IMR-90 (cell line): ENCODE measurements around the gene FRMD4B. TPM values are rescaled to one million over a fixed set of nuclear protein-coding genes. Genes with fewer than 3 reads are reported as not detected.

Experiments
- ATAC-seq: fragments of 200-7000 bp; cut with Tn5 transposase; 2 replicates; pipeline ENCODE4 v1.9.1; 2020; ENCODE audit warnings: low read depth, mild to moderate bottlenecking, moderate library complexity
- BruUV-seq: library from RNA; stranded (reverse); fragments of 400-500 nt; replicated peaks from 2 replicates; lab custom pipeline; 2021; lab: Mats Ljungman, UMichigan
- CTCF ChIA-PET: fragments of 300-600 bp; formaldehyde crosslinking; extraction: SDS; loops from one replicate; lab custom pipeline; 2021; ENCODE audit warnings: antibody characterized with exemption; lab: Yijun Ruan, JAX
- POLR2A ChIA-PET: fragments of 300-600 bp; sonication (Branson Sonifier 250); formaldehyde crosslinking; loops from one replicate; lab custom pipeline; 2022; ENCODE audit warnings: antibody characterized with exemption; ENCODE audit not compliant: unreplicated experiment; lab: Charles Lee
- DNase-seq: peaks from one replicate; pipeline ENCODE4 v3.0.0; 2013
- H2AFZ ChIP-seq: replicated peaks from 2 replicates; pipeline ENCODE3; 2013; ENCODE audit warnings: low read length, mild to moderate bottlenecking; ENCODE audit not compliant: poor library complexity
- H2AK5ac ChIP-seq: 2 replicates; pipeline ENCODE4 v1.6.1; 2013; ENCODE audit warnings: low read depth, low read length, inconsistent platforms
- H2AK9ac ChIP-seq: replicated peaks from 2 replicates; pipeline ENCODE3; 2013; ENCODE audit warnings: mild to moderate bottlenecking, low read depth, low read length, moderate library complexity; ENCODE audit not compliant: poor library complexity
- H2BK120ac ChIP-seq: 2 replicates; pipeline ENCODE4 v1.6.1; 2013; ENCODE audit warnings: low read depth, low read length, inconsistent platforms
- H2BK15ac ChIP-seq: 3 replicates; pipeline ENCODE4 v1.6.1; 2013; ENCODE audit warnings: low read depth, low read length, inconsistent platforms
- H2BK20ac ChIP-seq: 2 replicates; pipeline ENCODE4 v1.6.1; 2013; ENCODE audit warnings: low read depth, mild to moderate bottlenecking, inconsistent platforms, low read length, moderate library complexity
- H2BK5ac ChIP-seq: 2 replicates; pipeline ENCODE4 v1.6.1; 2013; ENCODE audit warnings: mild to moderate bottlenecking, low read depth, low read length, inconsistent platforms; ENCODE audit not compliant: poor library complexity, severe bottlenecking
- H3K14ac ChIP-seq: replicated peaks from 2 replicates; pipeline ENCODE4 v1.6.1; 2013; ENCODE audit warnings: low read depth, low read length, inconsistent platforms
- H3K18ac ChIP-seq: 2 replicates; pipeline ENCODE4 v1.6.1; 2013; ENCODE audit warnings: low read depth, low read length, control low read depth
- H3K23ac ChIP-seq: 2 replicates; pipeline ENCODE4 v1.6.1; 2013; ENCODE audit warnings: low read depth, low read length, inconsistent platforms
- H3K27ac ChIP-seq: 2 replicates; pipeline ENCODE4 v1.5.1; 2013; ENCODE audit warnings: mild to moderate bottlenecking, control low read depth, low read length; ENCODE audit not compliant: insufficient read depth
- H3K27me3 ChIP-seq: 2 replicates; pipeline ENCODE4 v1.6.1; 2013; ENCODE audit warnings: low read length; ENCODE audit not compliant: control insufficient read depth, insufficient read depth
- H3K36me3 ChIP-seq: 2 replicates; pipeline ENCODE4 v1.6.1; 2013; ENCODE audit warnings: low read length, mixed read lengths; ENCODE audit not compliant: control insufficient read depth, insufficient read depth
- H3K4ac ChIP-seq: 2 replicates; pipeline ENCODE4 v1.6.1; 2013; ENCODE audit warnings: low read depth, low read length, inconsistent platforms
- H3K4me1 ChIP-seq: 2 replicates; pipeline ENCODE4 v1.6.1; 2013; ENCODE audit warnings: low read length, mixed read lengths; ENCODE audit not compliant: control insufficient read depth, insufficient read depth
- H3K4me2 ChIP-seq: 2 replicates; pipeline ENCODE4 v1.6.1; 2013; ENCODE audit warnings: low read depth, mild to moderate bottlenecking, control low read depth, low read length, moderate library complexity
- H3K4me3 ChIP-seq: 2 replicates; pipeline ENCODE4 v1.5.1; 2013; ENCODE audit warnings: low read depth, mild to moderate bottlenecking, control low read depth, low read length, moderate library complexity; ENCODE audit not compliant: insufficient read depth
- H3K56ac ChIP-seq: 2 replicates; pipeline ENCODE4 v1.6.1; 2013; ENCODE audit warnings: low read length, inconsistent platforms; ENCODE audit not compliant: insufficient read depth; ENCODE audit errors: extremely low read depth
- H3K79me1 ChIP-seq, 2 experiments: 2 replicates each; pipeline ENCODE4 v1.6.1; 2013; ENCODE audit warnings: low read length in 2 of 2, inconsistent platforms in 1 of 2, low read depth in 1 of 2
- H3K9ac ChIP-seq: 2 replicates; pipeline ENCODE4 v1.6.1; 2013; ENCODE audit warnings: low read depth, low read length, control low read depth
- H3K9me1 ChIP-seq: 2 replicates; pipeline ENCODE4 v1.6.1; 2013; ENCODE audit warnings: low read length, inconsistent platforms; ENCODE audit not compliant: insufficient read depth
- H3K9me3 ChIP-seq: 2 replicates; pipeline ENCODE4 v1.6.1; 2013; ENCODE audit warnings: low read length; ENCODE audit not compliant: control insufficient read depth, insufficient read depth
- H4K20me1 ChIP-seq: 2 replicates; pipeline ENCODE4 v1.6.1; 2013; ENCODE audit warnings: low read length, inconsistent platforms; ENCODE audit not compliant: insufficient read depth
- H4K5ac ChIP-seq: 2 replicates; pipeline ENCODE4 v1.6.1; 2013; ENCODE audit warnings: mild to moderate bottlenecking, low read depth, low read length, control low read depth
- H4K8ac ChIP-seq, 2 experiments: 2 replicates each; pipeline ENCODE4 v1.6.1; 2013; ENCODE audit warnings: low read depth in 2 of 2, low read length in 2 of 2, control low read depth in 1 of 2, inconsistent platforms in 1 of 2
- H4K91ac ChIP-seq: 2 replicates; pipeline ENCODE4 v1.6.1; 2013; ENCODE audit warnings: low read depth, low read length, inconsistent platforms; ENCODE audit not compliant: insufficient read depth
- BHLHE40 ChIP-seq: fragments of 150-350 bp; IDR thresholded peaks from 2 replicates; pipeline ENCODE4 v1.6.1; 2016; ENCODE audit warnings: mild to moderate bottlenecking, low read depth, low read length
- CEBPB ChIP-seq: IDR thresholded peaks from 2 replicates; pipeline ENCODE4 v1.6.1; 2012; ENCODE audit warnings: low read depth, low read length, improper control_type of control experiment
- CHD1 ChIP-seq: IDR thresholded peaks from 2 replicates; pipeline ENCODE4 v1.6.1; 2012; ENCODE audit warnings: low read depth, low read length, improper control_type of control experiment
- CTCF ChIP-seq: conservative IDR thresholded peaks from 2 replicates; pipeline ENCODE4 v1.5.1; 2012; ENCODE audit warnings: mild to moderate bottlenecking, low read depth, low read length, improper control_type of control experiment
- ELK1 ChIP-seq: fragments of 150-350 bp; IDR thresholded peaks from 2 replicates; pipeline ENCODE4 v1.6.1; 2016; ENCODE audit warnings: low read depth, mild to moderate bottlenecking, low read length, moderate library complexity, borderline replicate concordance
- FOS ChIP-seq: fragments of 150-350 bp; IDR thresholded peaks from 2 replicates; pipeline ENCODE4 v1.6.1; 2016; ENCODE audit warnings: low read depth, low read length
- MAZ ChIP-seq: IDR thresholded peaks from 2 replicates; pipeline ENCODE4 v1.6.1; 2012; ENCODE audit warnings: low read depth, mild to moderate bottlenecking, low read length, improper control_type of control experiment, moderate library complexity, borderline replicate concordance
- MXI1 ChIP-seq: IDR thresholded peaks from 2 replicates; pipeline ENCODE4 v1.6.1; 2012; ENCODE audit warnings: low read depth, mild to moderate bottlenecking, low read length, moderate library complexity, borderline replicate concordance
- NFE2L2 ChIP-seq: fragments of 150-350 bp; IDR thresholded peaks from 2 replicates; pipeline ENCODE4 v1.6.1; 2016; ENCODE audit warnings: low read depth, mild to moderate bottlenecking, low read length
- POLR2A ChIP-seq: IDR thresholded peaks from 2 replicates; pipeline ENCODE4 v1.6.1; 2012; ENCODE audit warnings: mild to moderate bottlenecking, low read depth, low read length
- RCOR1 ChIP-seq: IDR thresholded peaks from 2 replicates; pipeline ENCODE4 v1.6.1; 2012; ENCODE audit warnings: mild to moderate bottlenecking, low read length, improper control_type of control experiment; ENCODE audit not compliant: insufficient replicate concordance
- RFX5 ChIP-seq: IDR thresholded peaks from 2 replicates; pipeline ENCODE4 v1.8.0; 2012; ENCODE audit warnings: low read depth, mild to moderate bottlenecking, low read length, moderate library complexity
- SMC3 ChIP-seq: fragments of 150-350 bp; IDR thresholded peaks from 2 replicates; pipeline ENCODE4 v1.6.1; 2016; ENCODE audit warnings: low read depth, mild to moderate bottlenecking, antibody characterized with exemption, low read length, moderate library complexity
- USF2 ChIP-seq: fragments of 150-350 bp; IDR thresholded peaks from 2 replicates; pipeline ENCODE4 v1.6.1; 2017; ENCODE audit warnings: mild to moderate bottlenecking, antibody characterized with exemption, low read length, low read depth
- dilution Hi-C: fragments of 300-500 bp; cut with HindIII; formaldehyde crosslinking; loops from one replicate; pipeline ENCODE4 v1.14.3; 2018; ENCODE audit warnings: low sequenced_read_pairs; ENCODE audit not compliant: unreplicated experiment
- in situ Hi-C: fragments of 300-500 bp; cut with MboI; formaldehyde crosslinking; loops from 3 replicates; pipeline ENCODE4 v1.14.3; 2019; ENCODE audit warnings: low sequenced_read_pairs, inconsistent platforms, mixed read lengths
- intact Hi-C: fragments of 100-400 bp; cut with micrococcal nuclease; formaldehyde crosslinking; loops from 2 replicates; pipeline ENCODE4 v1.10.0; 2022
- polyA plus RNA-seq, 3 experiments: library from polyadenylated mRNA; depleted of rRNA; stranded (reverse); fragments of >200 nt; gene quantifications; 2 replicates each; pipeline ENCODE4 v1.2.3, GENCODE V29; 2012; ENCODE audit warnings: low replicate concordance in 1 of 3
- total RNA-seq: library from RNA; depleted of rRNA; stranded (reverse); fragments of >200 nt; gene quantifications from 2 replicates; pipeline ENCODE4 v1.2.3, GENCODE V29; 2012

Gene FRMD4B
- total and polyA plus RNA-seq, 2 of the 4 experiments (the other 2 are of a cell fraction): 0.14 to 0.36 TPM

GRCh38 chr3:69128509-69128908 lies 257.4 kb downstream of the FRMD4B start:
- Histone ChIP-seq H2BK15ac (no peak overlapping the region), H3K27me3 (peaks cover 8% of the 10 kb centered on the region), H3K27ac (no peak overlapping the region), H3K56ac (no peak overlapping the region), H3K36me3 (no peaks in the 10 kb centered on the region), H4K20me1 (no peaks in the 10 kb centered on the region), H4K5ac (no peak overlapping the region), H3K9ac (no peak overlapping the region), H3K79me1 (no peaks in the 10 kb centered on the region), H2AK5ac (no peak overlapping the region), H3K18ac (no peak overlapping the region), H3K4me3 (no peak overlapping the region), H3K4ac (no peak overlapping the region), H2BK120ac (no peak overlapping the region), H4K8ac (no peak overlapping the region), H3K9me3 (no peaks in the 10 kb centered on the region), H3K4me1 (no peaks in the 10 kb centered on the region; the same call in 1 of the 2 replicates), H2AK9ac (no peak overlapping the region), H2BK5ac (no peak overlapping the region), H3K14ac (no peak overlapping the region), H3K4me2 (no peak overlapping the region), H3K9me1 (no peaks in the 10 kb centered on the region), H4K91ac (no peak overlapping the region), H2BK20ac (no peak overlapping the region), H2AFZ (no peak overlapping the region), H3K23ac (no peak overlapping the region)
- DNase-seq (no peak), ATAC-seq (no peak)
- ChIA-PET CTCF (no interaction called here), POLR2A (no interaction called here)
- intact Hi-C loops (loop anchor here (10.0 kb wide), 1 partner anchor 546 kb away; no protein-coding TSS in a partner anchor), dilution Hi-C loops (no loop called here), in situ Hi-C loops (no loop called here)
- TF ChIP-seq RCOR1: no peak
- no peak for TF ChIP-seq BHLHE40
- no peak for TF ChIP-seq SMC3
- no peak for TF ChIP-seq USF2
- TF ChIP-seq RFX5: no peak
- TF ChIP-seq CHD1: no peak
- no peak for TF ChIP-seq FOS
- TF ChIP-seq CEBPB: no peak
- TF ChIP-seq ELK1: no peak
- TF ChIP-seq MXI1: no peak
- no peak for TF ChIP-seq NFE2L2
- TF ChIP-seq POLR2A: no peak
- no peak for TF ChIP-seq CTCF
- TF ChIP-seq MAZ: no peak
- no TSS peak for BruUV-seq
